ENCODE data around the gene PRKAA2.

PRKAA2 gene

GRCh38 chr1:56713112-56713511 lies 68.0 kb downstream of the PRKAA2 start:
- no peak for DNase-seq (ENCODE audit: low read depth)

GRCh38 chr1:56715156-56715555 lies 70.0 kb downstream of the PRKAA2 start:
- DNase-seq (ENCODE audit: low read depth), result no peak

- DNase-seq (ENCODE audit: low read depth), result no peak
Observed at GRCh38 chr1:56719171-56719570, 74.1 kb downstream of the PRKAA2 start.

GRCh38 chr1:56726706-56727105 lies 81.6 kb downstream of the PRKAA2 start:
- no peak for DNase-seq (ENCODE audit: low read depth)

GRCh38 chr1:56728964-56729363 lies 83.8 kb downstream of the PRKAA2 start:
- DNase-seq (ENCODE audit: low read depth), result no peak

GRCh38 chr1:56745231-56745630 lies 100.1 kb downstream of the PRKAA2 start:
- no peak for DNase-seq (ENCODE audit: low read depth)

GRCh38 chr1:56754708-56755479 lies 109.8 kb downstream of the PRKAA2 start:
- no peak for DNase-seq (ENCODE audit: low read depth)

GRCh38 chr1:56755911-56756310 lies 110.8 kb downstream of the PRKAA2 start:
- DNase-seq (ENCODE audit: low read depth), result no peak

- DNase-seq (ENCODE audit: low read depth), result no peak
Observed at GRCh38 chr1:56758135-56758534, 113.0 kb downstream of the PRKAA2 start.

GRCh38 chr1:56758794-56759193 lies 113.7 kb downstream of the PRKAA2 start:
- no peak for DNase-seq (ENCODE audit: low read depth)

Data from T-helper 22 cell (primary cell).